Measurements from ENCODE around the gene AKT3.

GRCh38 chr1:243746751-243747150, 103.3 kb downstream of the AKT3 start:
- no peak for TF ChIP-seq POLR2A (IDR thresholded peaks at IDR 0.05)
- TF ChIP-seq CTCF (IDR thresholded peaks at IDR 0.05) = no peak

All from sigmoid colon (tissue), 3 donors.